Keratinocyte (primary cell): ENCODE measurements around the gene ASAP3. TPM values are rescaled to one million over a fixed set of nuclear protein-coding genes. Genes with fewer than 3 reads are reported as not detected.

ENCODE experiments used
- DNase-seq: peaks from one replicate; pipeline ENCODE4 v3.0.0-alpha.2; 2011; ENCODE audit warnings: low read depth, missing footprints, low spot score
- FAIRE-seq: peaks from 2 replicates; lab custom pipeline; 2011; peaks lifted over from hg19 to GRCh38; lab: Jason Lieb, UNC
- H2AFZ ChIP-seq: 2 replicates; pipeline ENCODE4 v1.6.0; 2012; ENCODE audit warnings: low read length, control low read depth, inconsistent platforms; ENCODE audit not compliant: control insufficient read depth
- H3K27ac ChIP-seq: 2 replicates; pipeline ENCODE4 v1.5.1; 2011; ENCODE audit warnings: low read length; ENCODE audit not compliant: control insufficient read depth, insufficient read depth
- H3K27me3 ChIP-seq: 3 replicates; pipeline ENCODE4 v1.6.0; 2011; ENCODE audit warnings: low read length; ENCODE audit not compliant: control insufficient read depth, insufficient read depth; ENCODE audit errors: extremely low read depth
- H3K36me3 ChIP-seq, 2 experiments: 2 replicates in 1 of 2; 3 replicates in 1 of 2; pipeline ENCODE4 v1.5.1; 2011; ENCODE audit warnings: low read length in 2 of 2, mild to moderate bottlenecking in 1 of 2; ENCODE audit not compliant: control insufficient read depth in 2 of 2, insufficient read depth in 2 of 2; ENCODE audit errors: extremely low read depth in 1 of 2
- H3K4me1 ChIP-seq: 3 replicates; pipeline ENCODE4 v1.5.1; 2011; ENCODE audit warnings: low read length; ENCODE audit not compliant: control insufficient read depth, insufficient read depth; ENCODE audit errors: extremely low read depth
- H3K4me2 ChIP-seq: 3 replicates; pipeline ENCODE4 v1.6.0; 2011; ENCODE audit warnings: low read depth, low read length; ENCODE audit not compliant: control insufficient read depth, insufficient read depth; ENCODE audit errors: extremely low read depth
- H3K4me3 ChIP-seq, 3 experiments: fragments of 200-600 bp in 1 of 3; sonication (generic) in 1 of 3; 2 replicates in 2 of 3; 3 replicates in 1 of 3; pipeline ENCODE4 v1.5.1; 2011 to 2016; ENCODE audit warnings: low read length in 3 of 3, mild to moderate bottlenecking in 3 of 3, control low read depth in 2 of 3, inconsistent platforms in 1 of 3, low read depth in 1 of 3, mixed read lengths in 1 of 3, mixed run types in 1 of 3, moderate library complexity in 1 of 3; ENCODE audit not compliant: control insufficient read depth in 2 of 3, insufficient read depth in 2 of 3; ENCODE audit errors: extremely low read depth in 1 of 3
- H3K79me2 ChIP-seq: 2 replicates; pipeline ENCODE4 v1.6.0; 2012; ENCODE audit warnings: low read length; ENCODE audit not compliant: control insufficient read depth, insufficient read depth
- H3K9ac ChIP-seq: 3 replicates; pipeline ENCODE4 v1.6.0; 2011; ENCODE audit warnings: low read length; ENCODE audit not compliant: control insufficient read depth, insufficient read depth; ENCODE audit errors: extremely low read depth
- H3K9me1 ChIP-seq: 3 replicates; pipeline ENCODE4 v1.6.0; 2011; ENCODE audit warnings: low read length; ENCODE audit not compliant: control insufficient read depth, insufficient read depth; ENCODE audit errors: extremely low read depth
- H3K9me3 ChIP-seq: 2 replicates; pipeline ENCODE4 v1.5.1; 2012; ENCODE audit warnings: low read depth, low read length; ENCODE audit not compliant: control insufficient read depth
- H4K20me1 ChIP-seq: 3 replicates; pipeline ENCODE4 v1.6.0; 2011; ENCODE audit warnings: low read length; ENCODE audit not compliant: control insufficient read depth, insufficient read depth; ENCODE audit errors: extremely low read depth
- CTCF ChIP-seq, 3 experiments: IDR thresholded peaks in 1 of 3; conservative IDR thresholded peaks in 1 of 3; optimal IDR thresholded peaks in 1 of 3; 2 replicates in 2 of 3; 3 replicates in 1 of 3; pipeline versions ENCODE3 to v1.5.1; 2011; ENCODE audit warnings: low read length in 3 of 3, mild to moderate bottlenecking in 3 of 3, moderate library complexity in 2 of 3, control low read depth in 1 of 3, inconsistent platforms in 1 of 3; ENCODE audit not compliant: insufficient read depth in 2 of 3; ENCODE audit errors: extremely low read depth in 1 of 3
- EZH2 ChIP-seq: IDR thresholded peaks from one replicate; pipeline ENCODE4 v1.6.1; 2012; ENCODE audit warnings: inconsistent platforms, mild to moderate bottlenecking, low read length, moderate library complexity
- dilution Hi-C: fragments of 300-500 bp; cut with MboI; formaldehyde crosslinking; loops from one replicate; pipeline ENCODE4 v1.7.0; 2020; ENCODE audit warnings: low sequenced_read_pairs; ENCODE audit not compliant: extremely low pct_ligation_motif_present
- polyA plus RNA-seq, 5 experiments: library from polyadenylated mRNA; depleted of rRNA in 3 of 5; stranded (reverse) in 3 of 5; stranded (forward) in 1 of 5; unstranded in 1 of 5; fragments of >200 nt; gene quantifications; 1 replicate in 1 of 5; 2 replicates in 3 of 5; 3 replicates in 1 of 5; pipeline versions ENCODE4 v1.2.1 to v1.2.3, GENCODE V29; 2011 to 2012; ENCODE audit warnings: missing spikeins in 2 of 5, low read depth in 1 of 5, low replicate concordance in 1 of 5

ASAP3 gene
- polyA plus RNA-seq, 1 donor (not counting 4 experiments of a cell fraction or from before 2014, with no cell fraction given): 11.4 TPM

DNA sequence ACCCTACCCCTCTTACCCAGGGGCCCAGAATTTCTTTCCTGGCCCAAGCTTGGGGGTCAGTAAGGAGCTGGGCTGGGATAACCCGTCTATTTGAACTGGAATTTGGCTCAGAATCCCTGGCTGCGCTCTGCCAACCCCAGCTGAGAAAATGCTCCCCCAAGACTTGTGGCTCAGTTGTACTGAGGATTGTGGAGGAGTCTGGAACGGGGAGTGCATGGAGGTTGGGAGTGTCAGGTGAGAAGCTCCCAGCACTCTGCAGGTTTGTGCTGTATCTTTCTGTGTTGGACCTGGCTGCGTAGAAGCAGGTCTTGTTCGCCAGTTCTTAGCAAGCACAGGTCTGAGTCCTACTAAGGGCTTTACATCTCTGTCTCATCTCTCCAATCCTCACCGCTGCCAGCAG is 61.0 kb downstream of the ASAP3 start:
- Histone ChIP-seq H3K9ac (no peak overlapping the region), H3K79me2 (no peaks in the 10 kb centered on the region), H3K36me3 (no peaks in the 10 kb centered on the region), H3K9me1 (no peaks in the 10 kb centered on the region), H3K4me2 (peak overlapping the region; percentile 51), H3K27me3 (peaks cover 23% of the 10 kb centered on the region), H3K4me1 (peaks cover 22% of the 10 kb centered on the region), H3K4me3 (no peak overlapping the region), H3K9me3 (no peaks in the 10 kb centered on the region), H3K27ac (no peak overlapping the region), H2AFZ (no peak overlapping the region), H4K20me1 (no peaks in the 10 kb centered on the region)
- TF ChIP-seq CTCF (optimal IDR thresholded peaks at IDR 0.05 in 1 of 3, IDR thresholded peaks at IDR 0.05 in 1 of 3, conservative IDR thresholded peaks at IDR 0.05 in 1 of 3; ENCODE audit: extremely low read depth in 1 of 3, insufficient read depth in 2 of 3, low read length in 3 of 3): no peak
- peak; percentile 29 for TF ChIP-seq EZH2
- DNase-seq (no peak), FAIRE-seq (no peak)
- dilution Hi-C loops: loop anchor here (10.0 kb wide), 1 partner anchor 88 kb away; no protein-coding TSS in a partner anchor

DNA sequence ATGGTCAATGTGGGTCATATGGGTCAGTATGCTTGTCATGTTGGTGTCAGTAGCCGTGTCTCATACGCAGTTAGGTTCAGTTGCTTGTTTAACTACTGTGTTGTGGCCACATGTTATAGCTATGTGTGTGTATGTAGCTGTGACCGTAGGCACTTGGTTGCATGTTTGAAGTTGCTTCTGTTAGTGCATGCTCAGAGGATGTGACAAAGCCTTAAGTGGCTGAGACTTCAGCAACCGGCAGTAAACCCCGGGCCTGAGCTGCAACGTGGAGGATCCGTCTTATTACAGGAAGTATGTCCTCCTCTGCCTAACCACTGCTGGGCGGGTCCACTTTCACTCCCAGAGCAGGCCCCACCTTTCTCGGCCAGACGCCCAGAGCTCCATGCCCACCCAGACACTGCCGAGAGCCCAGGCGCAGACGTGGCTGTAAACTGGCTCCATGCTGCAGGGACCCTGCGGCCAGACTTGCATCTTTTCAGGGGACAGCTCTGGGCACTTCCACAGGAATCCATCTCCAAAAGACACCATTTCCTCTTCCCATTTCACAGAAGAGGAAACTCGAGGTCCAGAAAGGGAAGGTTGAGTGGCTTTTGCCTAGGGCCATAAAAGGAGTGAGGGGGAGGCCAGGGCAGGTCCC is 61.6 kb downstream of the ASAP3 start:
- no peak overlapping the region for H3K27ac ChIP-seq
- H3K4me3 ChIP-seq: no peak overlapping the region

More for the DNA sequence above, 61.6 kb downstream of the ASAP3 start:
- peaks cover 22% of the 10 kb centered on the region for H3K4me1 ChIP-seq
- peak overlapping the region; percentile 51 for H3K4me2 ChIP-seq
- no peaks in the 10 kb centered on the region for H3K36me3 ChIP-seq
- no peaks in the 10 kb centered on the region for H3K79me2 ChIP-seq
- FAIRE-seq: no peak
- dilution Hi-C loops: loop anchor here (10.0 kb wide), 1 partner anchor 88 kb away; no protein-coding TSS in a partner anchor
- H3K9ac ChIP-seq: no peak overlapping the region
- TF ChIP-seq CTCF (optimal IDR thresholded peaks at IDR 0.05 in 1 of 3, IDR thresholded peaks at IDR 0.05 in 1 of 3, conservative IDR thresholded peaks at IDR 0.05 in 1 of 3; ENCODE audit: extremely low read depth in 1 of 3, insufficient read depth in 2 of 3, low read length in 3 of 3): no peak
- no peak for TF ChIP-seq EZH2
- H3K9me1 ChIP-seq: peaks cover 3% of the 10 kb centered on the region
- peak overlapping the region; percentile 73 for H2AFZ ChIP-seq
- no peak for DNase-seq
- no peaks in the 10 kb centered on the region for H4K20me1 ChIP-seq
- peaks cover 23% of the 10 kb centered on the region for H3K27me3 ChIP-seq
- no peaks in the 10 kb centered on the region for H3K9me3 ChIP-seq
